Transverse colon (tissue), 3 donors: ENCODE data around the gene KCNQ2.

ENCODE experiments used
- CTCF ChIP-seq, 5 experiments: fragments of 200-600 bp in 3 of 5; fragments of 450-650 bp in 2 of 5; sonication (generic) in 3 of 5; IDR thresholded peaks; 1 replicate in 2 of 5; 2 replicates in 3 of 5; pipeline ENCODE4 v1.5.1; 2016 to 2017; ENCODE audit warnings: antibody characterized with exemption in 5 of 5, inconsistent platforms in 3 of 5, mild to moderate bottlenecking in 2 of 5, moderate library complexity in 1 of 5
- EP300 ChIP-seq: sonication (generic); formaldehyde crosslinking; IDR thresholded peaks from one replicate; pipeline ENCODE4 v1.6.1; 2017; ENCODE audit warnings: antibody characterized with exemption, low read depth

- TF ChIP-seq CTCF (IDR thresholded peaks at IDR 0.05) (no peak), EP300 (no peak)
These were observed 40.8 kb upstream of the KCNQ2 start for GRCh38 chr20:63513207-63513606.
